K562 (cell line): Measurements from ENCODE around the gene ZNF319.

Experiments
- CBX2 ChIP-seq: fragments of 200-600 bp; sonication (generic); IDR thresholded peaks from one replicate; pipeline ENCODE4 v1.6.1; 2012; ENCODE audit warnings: mild to moderate bottlenecking, low read length, inconsistent platforms; ENCODE audit not compliant: insufficient read depth, poor library complexity, severe bottlenecking
- KAT7 ChIP-seq: sonication (generic); formaldehyde crosslinking; IDR thresholded peaks from 2 replicates; pipeline ENCODE4 v1.8.0; 2022; ENCODE audit warnings: missing genetic modification reagents, mild to moderate bottlenecking, borderline replicate concordance
- NFIC ChIP-seq: fragments of 450-650 bp; IDR thresholded peaks from 2 replicates; pipeline ENCODE4 v1.6.1; 2017; ENCODE audit warnings: mild to moderate bottlenecking, inconsistent platforms
- SMC3 ChIP-seq: conservative IDR thresholded peaks from 2 replicates; pipeline ENCODE4 v1.6.1; 2011; ENCODE audit warnings: low read depth, low read length, improper control_type of control experiment; ENCODE audit not compliant: insufficient read depth
- SP2 ChIP-seq: IDR thresholded peaks from 2 replicates; pipeline ENCODE4 v1.6.1; 2011; ENCODE audit warnings: mild to moderate bottlenecking, low read depth, low read length, moderate library complexity; ENCODE audit not compliant: poor library complexity, severe bottlenecking; ENCODE audit errors: extremely low read depth
- TCF7L2 ChIP-seq: fragments of 150-350 bp; IDR thresholded peaks from 2 replicates; pipeline ENCODE4 v1.6.1; 2016; ENCODE audit warnings: low read depth, mild to moderate bottlenecking, low read length, moderate library complexity
- ZNF695 ChIP-seq: fragments of 450-650 bp; formaldehyde crosslinking; IDR thresholded peaks from 2 replicates; pipeline ENCODE4 v1.4.0; 2020; ENCODE audit warnings: mild to moderate bottlenecking, moderate library complexity
- TF ChIP-seq, protein P1 (sequence below), 2 experiments: fragments of 450-650 bp; formaldehyde crosslinking in 1 of 2; IDR thresholded peaks; 2 replicates each; pipeline versions ENCODE4 v1.4.0 to v1.6.1; 2014 to 2020; ENCODE audit warnings: mild to moderate bottlenecking in 2 of 2, borderline replicate concordance in 1 of 2, low read depth in 1 of 2
- TF ChIP-seq, protein P2 (sequence below): fragments of 250-450 bp; sonication (Bioruptor Pico); IDR thresholded peaks from 2 replicates; pipeline ENCODE4 v1.5.1; 2021; ENCODE audit warnings: mild to moderate bottlenecking
- TF ChIP-seq, protein P3 (sequence below), 2 experiments: fragments of 450-650 bp; IDR thresholded peaks; 2 replicates each; pipeline ENCODE4 v1.6.1; 2016
- TF ChIP-seq, protein P4 (sequence below), 3 experiments: IDR thresholded peaks in 2 of 3; conservative IDR thresholded peaks in 1 of 3; 2 replicates each; pipeline ENCODE4 v1.5.1; 2011 to 2012; ENCODE audit warnings: low read length in 3 of 3, mild to moderate bottlenecking in 3 of 3, control low read depth in 2 of 3, improper control_type of control experiment in 1 of 3, inconsistent platforms in 1 of 3, low read depth in 1 of 3, mixed read lengths in 1 of 3, moderate library complexity in 1 of 3; ENCODE audit not compliant: insufficient read depth in 2 of 3

DNA sequence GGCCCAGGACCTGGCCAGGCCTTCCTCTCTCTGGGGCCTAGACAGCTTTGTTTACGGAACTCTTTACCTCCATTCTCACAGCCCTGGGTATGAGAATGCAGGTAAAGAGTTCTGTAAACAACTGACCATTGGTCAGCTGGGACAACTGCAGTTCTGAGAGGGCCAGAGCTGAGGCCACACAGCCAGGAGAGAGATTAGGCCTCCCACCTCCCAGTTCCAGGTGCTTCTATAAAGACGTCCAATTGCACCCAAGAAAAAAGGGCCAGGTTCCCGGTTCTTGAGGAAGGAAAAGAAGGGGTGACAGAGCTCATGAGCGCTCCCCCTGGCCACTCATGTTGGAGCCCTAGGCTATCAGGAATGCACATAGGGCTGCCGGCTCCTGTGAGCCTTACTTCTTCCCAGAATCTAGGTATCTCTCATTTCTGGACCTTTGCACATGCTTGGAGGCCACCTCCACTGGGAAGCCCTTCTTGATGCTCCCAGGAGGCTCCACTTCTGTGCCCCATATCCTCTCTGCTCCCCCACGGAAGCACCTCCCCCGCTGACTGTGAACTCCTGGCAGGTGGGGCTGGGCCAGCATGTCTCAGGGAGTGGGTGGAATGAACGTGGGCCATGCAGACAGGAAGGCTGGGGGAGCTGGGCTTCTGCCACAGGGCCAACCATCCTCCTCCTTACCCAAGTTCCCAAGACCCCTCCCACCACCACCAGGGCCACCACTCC lies 42.6 kb downstream of the ZNF319 start:
- TF ChIP-seq, protein P1, sequence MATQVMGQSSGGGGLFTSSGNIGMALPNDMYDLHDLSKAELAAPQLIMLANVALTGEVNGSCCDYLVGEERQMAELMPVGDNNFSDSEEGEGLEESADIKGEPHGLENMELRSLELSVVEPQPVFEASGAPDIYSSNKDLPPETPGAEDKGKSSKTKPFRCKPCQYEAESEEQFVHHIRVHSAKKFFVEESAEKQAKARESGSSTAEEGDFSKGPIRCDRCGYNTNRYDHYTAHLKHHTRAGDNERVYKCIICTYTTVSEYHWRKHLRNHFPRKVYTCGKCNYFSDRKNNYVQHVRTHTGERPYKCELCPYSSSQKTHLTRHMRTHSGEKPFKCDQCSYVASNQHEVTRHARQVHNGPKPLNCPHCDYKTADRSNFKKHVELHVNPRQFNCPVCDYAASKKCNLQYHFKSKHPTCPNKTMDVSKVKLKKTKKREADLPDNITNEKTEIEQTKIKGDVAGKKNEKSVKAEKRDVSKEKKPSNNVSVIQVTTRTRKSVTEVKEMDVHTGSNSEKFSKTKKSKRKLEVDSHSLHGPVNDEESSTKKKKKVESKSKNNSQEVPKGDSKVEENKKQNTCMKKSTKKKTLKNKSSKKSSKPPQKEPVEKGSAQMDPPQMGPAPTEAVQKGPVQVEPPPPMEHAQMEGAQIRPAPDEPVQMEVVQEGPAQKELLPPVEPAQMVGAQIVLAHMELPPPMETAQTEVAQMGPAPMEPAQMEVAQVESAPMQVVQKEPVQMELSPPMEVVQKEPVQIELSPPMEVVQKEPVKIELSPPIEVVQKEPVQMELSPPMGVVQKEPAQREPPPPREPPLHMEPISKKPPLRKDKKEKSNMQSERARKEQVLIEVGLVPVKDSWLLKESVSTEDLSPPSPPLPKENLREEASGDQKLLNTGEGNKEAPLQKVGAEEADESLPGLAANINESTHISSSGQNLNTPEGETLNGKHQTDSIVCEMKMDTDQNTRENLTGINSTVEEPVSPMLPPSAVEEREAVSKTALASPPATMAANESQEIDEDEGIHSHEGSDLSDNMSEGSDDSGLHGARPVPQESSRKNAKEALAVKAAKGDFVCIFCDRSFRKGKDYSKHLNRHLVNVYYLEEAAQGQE (IDR thresholded peaks at IDR 0.05; ENCODE audit: borderline replicate concordance): no peak
- TF ChIP-seq, protein P1 (CRISPR knock-in tag; IDR thresholded peaks at IDR 0.05; ENCODE audit: low read depth): no peak
- TF ChIP-seq, protein P2, sequence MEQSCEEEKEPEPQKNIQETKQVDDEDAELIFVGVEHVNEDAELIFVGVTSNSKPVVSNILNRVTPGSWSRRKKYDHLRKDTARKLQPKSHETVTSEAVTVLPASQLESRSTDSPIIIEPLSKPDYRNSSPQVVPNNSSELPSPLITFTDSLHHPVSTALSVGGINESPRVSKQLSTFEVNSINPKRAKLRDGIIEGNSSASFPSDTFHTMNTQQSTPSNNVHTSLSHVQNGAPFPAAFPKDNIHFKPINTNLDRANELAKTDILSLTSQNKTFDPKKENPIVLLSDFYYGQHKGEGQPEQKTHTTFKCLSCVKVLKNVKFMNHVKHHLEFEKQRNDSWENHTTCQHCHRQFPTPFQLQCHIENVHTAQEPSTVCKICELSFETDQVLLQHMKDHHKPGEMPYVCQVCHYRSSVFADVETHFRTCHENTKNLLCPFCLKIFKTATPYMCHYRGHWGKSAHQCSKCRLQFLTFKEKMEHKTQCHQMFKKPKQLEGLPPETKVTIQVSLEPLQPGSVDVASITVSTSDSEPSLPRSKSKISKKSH (CRISPR knock-in tag): no peak
- TF ChIP-seq SMC3 (no peak), CBX2 (no peak), TCF7L2 (no peak), SP2 (no peak), NFIC (no peak), KAT7 (no peak), ZNF695 (no peak)
- TF ChIP-seq, protein P3, sequence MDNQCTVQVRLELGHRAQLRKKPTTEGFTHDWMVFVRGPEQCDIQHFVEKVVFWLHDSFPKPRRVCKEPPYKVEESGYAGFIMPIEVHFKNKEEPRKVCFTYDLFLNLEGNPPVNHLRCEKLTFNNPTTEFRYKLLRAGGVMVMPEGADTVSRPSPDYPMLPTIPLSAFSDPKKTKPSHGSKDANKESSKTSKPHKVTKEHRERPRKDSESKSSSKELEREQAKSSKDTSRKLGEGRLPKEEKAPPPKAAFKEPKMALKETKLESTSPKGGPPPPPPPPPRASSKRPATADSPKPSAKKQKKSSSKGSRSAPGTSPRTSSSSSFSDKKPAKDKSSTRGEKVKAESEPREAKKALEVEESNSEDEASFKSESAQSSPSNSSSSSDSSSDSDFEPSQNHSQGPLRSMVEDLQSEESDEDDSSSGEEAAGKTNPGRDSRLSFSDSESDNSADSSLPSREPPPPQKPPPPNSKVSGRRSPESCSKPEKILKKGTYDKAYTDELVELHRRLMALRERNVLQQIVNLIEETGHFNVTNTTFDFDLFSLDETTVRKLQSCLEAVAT (IDR thresholded peaks at IDR 0.05): no peak
- TF ChIP-seq, protein P4, sequence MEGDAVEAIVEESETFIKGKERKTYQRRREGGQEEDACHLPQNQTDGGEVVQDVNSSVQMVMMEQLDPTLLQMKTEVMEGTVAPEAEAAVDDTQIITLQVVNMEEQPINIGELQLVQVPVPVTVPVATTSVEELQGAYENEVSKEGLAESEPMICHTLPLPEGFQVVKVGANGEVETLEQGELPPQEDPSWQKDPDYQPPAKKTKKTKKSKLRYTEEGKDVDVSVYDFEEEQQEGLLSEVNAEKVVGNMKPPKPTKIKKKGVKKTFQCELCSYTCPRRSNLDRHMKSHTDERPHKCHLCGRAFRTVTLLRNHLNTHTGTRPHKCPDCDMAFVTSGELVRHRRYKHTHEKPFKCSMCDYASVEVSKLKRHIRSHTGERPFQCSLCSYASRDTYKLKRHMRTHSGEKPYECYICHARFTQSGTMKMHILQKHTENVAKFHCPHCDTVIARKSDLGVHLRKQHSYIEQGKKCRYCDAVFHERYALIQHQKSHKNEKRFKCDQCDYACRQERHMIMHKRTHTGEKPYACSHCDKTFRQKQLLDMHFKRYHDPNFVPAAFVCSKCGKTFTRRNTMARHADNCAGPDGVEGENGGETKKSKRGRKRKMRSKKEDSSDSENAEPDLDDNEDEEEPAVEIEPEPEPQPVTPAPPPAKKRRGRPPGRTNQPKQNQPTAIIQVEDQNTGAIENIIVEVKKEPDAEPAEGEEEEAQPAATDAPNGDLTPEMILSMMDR (IDR thresholded peaks at IDR 0.05 in 2 of 3, conservative IDR thresholded peaks at IDR 0.05 in 1 of 3; ENCODE audit: insufficient read depth in 2 of 3, low read depth in 1 of 3, low read length in 3 of 3): peak; percentile 21 to 47 (median 38); a peak in 3 of 6 replicates
